Neural crest cell (in vitro differentiated cells): Measurements from ENCODE around the gene TLE3. TPM values are rescaled to one million over a fixed set of nuclear protein-coding genes. Genes with fewer than 3 reads are reported as not detected.
A peak's percentile ranks its signal among the peaks of the same experiment; 100 is the strongest.

Experiments used
- DNase-seq: peaks from one replicate; pipeline ENCODE4 v3.0.0; 2021; ENCODE audit warnings: low read depth, mixed read lengths, low spot score
- H3K27ac Mint-ChIP-seq: one replicate; pipeline ENCODE4 v1.8.0; 2021; ENCODE audit warnings: mild to moderate bottlenecking, mixed read lengths; ENCODE audit not compliant: unreplicated experiment
- H3K27me3 Mint-ChIP-seq: 2 replicates; pipeline ENCODE4 v1.8.0; 2021; ENCODE audit warnings: low read depth, mild to moderate bottlenecking, mixed read lengths
- H3K36me3 Mint-ChIP-seq: 2 replicates; pipeline ENCODE4 v1.8.0; 2021; ENCODE audit warnings: low read depth, mild to moderate bottlenecking, mixed read lengths
- H3K4me1 Mint-ChIP-seq: 2 replicates; pipeline ENCODE4 v1.8.0; 2021; ENCODE audit warnings: mixed read lengths
- H3K4me3 Mint-ChIP-seq: one replicate; pipeline ENCODE4 v1.8.0; 2021; ENCODE audit warnings: mild to moderate bottlenecking, mixed read lengths
- H3K9me3 Mint-ChIP-seq: 2 replicates; pipeline ENCODE4 v1.8.0; 2021; ENCODE audit warnings: mixed read lengths
- CTCF ChIP-seq: fragments of 200-600 bp; sonication (generic); conservative IDR thresholded peaks from 2 replicates; pipeline ENCODE4 v1.5.0; 2021; ENCODE audit warnings: antibody characterized with exemption, mild to moderate bottlenecking
- total RNA-seq: library from RNA; stranded (reverse); gene quantifications from 2 replicates; pipeline ENCODE4 v1.2.1, GENCODE V29; 2021

The TLE3 gene
- total RNA-seq, 1 donor from 2014 or later: 89.9 TPM

- DNase-seq: no peak
- H3K4me1 Mint-ChIP-seq: peaks cover 41% of the 10 kb centered on the region
- peaks cover 20% of the 10 kb centered on the region for H3K36me3 Mint-ChIP-seq
- no peaks in the 10 kb centered on the region for H3K9me3 Mint-ChIP-seq
- H3K27me3 Mint-ChIP-seq: no peaks in the 10 kb centered on the region
- H3K27ac Mint-ChIP-seq: peak overlapping the region; percentile 13
- no peak for TF ChIP-seq CTCF
- H3K4me3 Mint-ChIP-seq: no peak overlapping the region
Measured at GRCh38 chr15:70059476-70060213, 38.1 kb downstream of the TLE3 start.

GRCh38 chr15:70058642-70059360 lies 38.9 kb downstream of the TLE3 start:
- TF ChIP-seq CTCF: no peak
- peaks cover 36% of the 10 kb centered on the region for H3K4me1 Mint-ChIP-seq
- peaks cover 20% of the 10 kb centered on the region for H3K36me3 Mint-ChIP-seq
- no peaks in the 10 kb centered on the region for H3K27me3 Mint-ChIP-seq
- DNase-seq: no peak
- H3K9me3 Mint-ChIP-seq: no peaks in the 10 kb centered on the region
- no peak overlapping the region for H3K4me3 Mint-ChIP-seq
- peak overlapping the region; percentile 43 for H3K27ac Mint-ChIP-seq

GRCh38 chr15:70057931-70058641 lies 39.6 kb downstream of the TLE3 start:
- peaks cover 23% of the 10 kb centered on the region for H3K36me3 Mint-ChIP-seq
- no peak overlapping the region for H3K27ac Mint-ChIP-seq
- no peaks in the 10 kb centered on the region for H3K9me3 Mint-ChIP-seq
- peaks cover 29% of the 10 kb centered on the region for H3K4me1 Mint-ChIP-seq
- no peak for DNase-seq
- H3K4me3 Mint-ChIP-seq: no peak overlapping the region
- no peak for TF ChIP-seq CTCF
- no peaks in the 10 kb centered on the region for H3K27me3 Mint-ChIP-seq

GRCh38 chr15:70056091-70056680 lies 41.5 kb downstream of the TLE3 start:
- Mint-ChIP-seq H3K36me3 (peaks cover 27% of the 10 kb centered on the region), H3K27me3 (no peaks in the 10 kb centered on the region)

More at GRCh38 chr15:70056091-70056680, 41.5 kb downstream of the TLE3 start:
- DNase-seq: no peak
- no peaks in the 10 kb centered on the region for H3K9me3 Mint-ChIP-seq
- H3K27ac Mint-ChIP-seq: no peak overlapping the region
- H3K4me1 Mint-ChIP-seq: peaks cover 10% of the 10 kb centered on the region
- H3K4me3 Mint-ChIP-seq: no peak overlapping the region
- TF ChIP-seq CTCF: no peak
